IMR-90 (cell line): ENCODE data around the gene IZUMO4. TPM values are rescaled to one million over a fixed set of nuclear protein-coding genes. Genes with fewer than 3 reads are reported as not detected.
A peak's percentile ranks its signal among the peaks of the same experiment; 100 is the strongest.

ENCODE experiments used
- ATAC-seq: fragments of 200-7000 bp; cut with Tn5 transposase; 2 replicates; pipeline ENCODE4 v1.9.1; 2020; ENCODE audit warnings: low read depth, mild to moderate bottlenecking, moderate library complexity
- BruUV-seq: library from RNA; stranded (reverse); fragments of 400-500 nt; replicated peaks from 2 replicates; lab custom pipeline; 2021; lab: Mats Ljungman, UMichigan
- CTCF ChIA-PET: fragments of 300-600 bp; formaldehyde crosslinking; extraction: SDS; loops from one replicate; lab custom pipeline; 2021; ENCODE audit warnings: antibody characterized with exemption; lab: Yijun Ruan, JAX
- POLR2A ChIA-PET: fragments of 300-600 bp; sonication (Branson Sonifier 250); formaldehyde crosslinking; loops from one replicate; lab custom pipeline; 2022; ENCODE audit warnings: antibody characterized with exemption; ENCODE audit not compliant: unreplicated experiment; lab: Charles Lee
- DNase-seq: peaks from one replicate; pipeline ENCODE4 v3.0.0; 2013
- H2AFZ ChIP-seq: replicated peaks from 2 replicates; pipeline ENCODE3; 2013; ENCODE audit warnings: low read length, mild to moderate bottlenecking; ENCODE audit not compliant: poor library complexity
- H2AK5ac ChIP-seq: 2 replicates; pipeline ENCODE4 v1.6.1; 2013; ENCODE audit warnings: low read depth, low read length, inconsistent platforms
- H2AK9ac ChIP-seq: replicated peaks from 2 replicates; pipeline ENCODE3; 2013; ENCODE audit warnings: mild to moderate bottlenecking, low read depth, low read length, moderate library complexity; ENCODE audit not compliant: poor library complexity
- H2BK120ac ChIP-seq: 2 replicates; pipeline ENCODE4 v1.6.1; 2013; ENCODE audit warnings: low read depth, low read length, inconsistent platforms
- H2BK15ac ChIP-seq: 3 replicates; pipeline ENCODE4 v1.6.1; 2013; ENCODE audit warnings: low read depth, low read length, inconsistent platforms
- H2BK20ac ChIP-seq: 2 replicates; pipeline ENCODE4 v1.6.1; 2013; ENCODE audit warnings: low read depth, mild to moderate bottlenecking, inconsistent platforms, low read length, moderate library complexity
- H2BK5ac ChIP-seq: 2 replicates; pipeline ENCODE4 v1.6.1; 2013; ENCODE audit warnings: mild to moderate bottlenecking, low read depth, low read length, inconsistent platforms; ENCODE audit not compliant: poor library complexity, severe bottlenecking
- H3K14ac ChIP-seq: replicated peaks from 2 replicates; pipeline ENCODE4 v1.6.1; 2013; ENCODE audit warnings: low read depth, low read length, inconsistent platforms
- H3K18ac ChIP-seq: 2 replicates; pipeline ENCODE4 v1.6.1; 2013; ENCODE audit warnings: low read depth, low read length, control low read depth
- H3K23ac ChIP-seq: 2 replicates; pipeline ENCODE4 v1.6.1; 2013; ENCODE audit warnings: low read depth, low read length, inconsistent platforms
- H3K27ac ChIP-seq: 2 replicates; pipeline ENCODE4 v1.5.1; 2013; ENCODE audit warnings: mild to moderate bottlenecking, control low read depth, low read length; ENCODE audit not compliant: insufficient read depth
- H3K27me3 ChIP-seq: 2 replicates; pipeline ENCODE4 v1.6.1; 2013; ENCODE audit warnings: low read length; ENCODE audit not compliant: control insufficient read depth, insufficient read depth
- H3K36me3 ChIP-seq: 2 replicates; pipeline ENCODE4 v1.6.1; 2013; ENCODE audit warnings: low read length, mixed read lengths; ENCODE audit not compliant: control insufficient read depth, insufficient read depth
- H3K4ac ChIP-seq: 2 replicates; pipeline ENCODE4 v1.6.1; 2013; ENCODE audit warnings: low read depth, low read length, inconsistent platforms
- H3K4me1 ChIP-seq: 2 replicates; pipeline ENCODE4 v1.6.1; 2013; ENCODE audit warnings: low read length, mixed read lengths; ENCODE audit not compliant: control insufficient read depth, insufficient read depth
- H3K4me2 ChIP-seq: 2 replicates; pipeline ENCODE4 v1.6.1; 2013; ENCODE audit warnings: low read depth, mild to moderate bottlenecking, control low read depth, low read length, moderate library complexity
- H3K4me3 ChIP-seq: 2 replicates; pipeline ENCODE4 v1.5.1; 2013; ENCODE audit warnings: low read depth, mild to moderate bottlenecking, control low read depth, low read length, moderate library complexity; ENCODE audit not compliant: insufficient read depth
- H3K56ac ChIP-seq: 2 replicates; pipeline ENCODE4 v1.6.1; 2013; ENCODE audit warnings: low read length, inconsistent platforms; ENCODE audit not compliant: insufficient read depth; ENCODE audit errors: extremely low read depth
- H3K79me1 ChIP-seq, 2 experiments: 2 replicates each; pipeline ENCODE4 v1.6.1; 2013; ENCODE audit warnings: low read length in 2 of 2, inconsistent platforms in 1 of 2, low read depth in 1 of 2
- H3K9ac ChIP-seq: 2 replicates; pipeline ENCODE4 v1.6.1; 2013; ENCODE audit warnings: low read depth, low read length, control low read depth
- H3K9me1 ChIP-seq: 2 replicates; pipeline ENCODE4 v1.6.1; 2013; ENCODE audit warnings: low read length, inconsistent platforms; ENCODE audit not compliant: insufficient read depth
- H3K9me3 ChIP-seq: 2 replicates; pipeline ENCODE4 v1.6.1; 2013; ENCODE audit warnings: low read length; ENCODE audit not compliant: control insufficient read depth, insufficient read depth
- H4K20me1 ChIP-seq: 2 replicates; pipeline ENCODE4 v1.6.1; 2013; ENCODE audit warnings: low read length, inconsistent platforms; ENCODE audit not compliant: insufficient read depth
- H4K5ac ChIP-seq: 2 replicates; pipeline ENCODE4 v1.6.1; 2013; ENCODE audit warnings: mild to moderate bottlenecking, low read depth, low read length, control low read depth
- H4K8ac ChIP-seq, 2 experiments: 2 replicates each; pipeline ENCODE4 v1.6.1; 2013; ENCODE audit warnings: low read depth in 2 of 2, low read length in 2 of 2, control low read depth in 1 of 2, inconsistent platforms in 1 of 2
- H4K91ac ChIP-seq: 2 replicates; pipeline ENCODE4 v1.6.1; 2013; ENCODE audit warnings: low read depth, low read length, inconsistent platforms; ENCODE audit not compliant: insufficient read depth
- BHLHE40 ChIP-seq: fragments of 150-350 bp; IDR thresholded peaks from 2 replicates; pipeline ENCODE4 v1.6.1; 2016; ENCODE audit warnings: mild to moderate bottlenecking, low read depth, low read length
- CEBPB ChIP-seq: IDR thresholded peaks from 2 replicates; pipeline ENCODE4 v1.6.1; 2012; ENCODE audit warnings: low read depth, low read length, improper control_type of control experiment
- CHD1 ChIP-seq: IDR thresholded peaks from 2 replicates; pipeline ENCODE4 v1.6.1; 2012; ENCODE audit warnings: low read depth, low read length, improper control_type of control experiment
- CTCF ChIP-seq: conservative IDR thresholded peaks from 2 replicates; pipeline ENCODE4 v1.5.1; 2012; ENCODE audit warnings: mild to moderate bottlenecking, low read depth, low read length, improper control_type of control experiment
- ELK1 ChIP-seq: fragments of 150-350 bp; IDR thresholded peaks from 2 replicates; pipeline ENCODE4 v1.6.1; 2016; ENCODE audit warnings: low read depth, mild to moderate bottlenecking, low read length, moderate library complexity, borderline replicate concordance
- MAFK ChIP-seq: IDR thresholded peaks from 2 replicates; pipeline ENCODE4 v1.6.1; 2012; ENCODE audit warnings: low read depth, low read length, improper control_type of control experiment
- MAZ ChIP-seq: IDR thresholded peaks from 2 replicates; pipeline ENCODE4 v1.6.1; 2012; ENCODE audit warnings: low read depth, mild to moderate bottlenecking, low read length, improper control_type of control experiment, moderate library complexity, borderline replicate concordance
- MXI1 ChIP-seq: IDR thresholded peaks from 2 replicates; pipeline ENCODE4 v1.6.1; 2012; ENCODE audit warnings: low read depth, mild to moderate bottlenecking, low read length, moderate library complexity, borderline replicate concordance
- POLR2A ChIP-seq: IDR thresholded peaks from 2 replicates; pipeline ENCODE4 v1.6.1; 2012; ENCODE audit warnings: mild to moderate bottlenecking, low read depth, low read length
- RAD21 ChIP-seq: IDR thresholded peaks from 2 replicates; pipeline ENCODE4 v1.6.1; 2012; ENCODE audit warnings: low read length, improper control_type of control experiment
- RFX5 ChIP-seq: IDR thresholded peaks from 2 replicates; pipeline ENCODE4 v1.8.0; 2012; ENCODE audit warnings: low read depth, mild to moderate bottlenecking, low read length, moderate library complexity
- SMC3 ChIP-seq: fragments of 150-350 bp; IDR thresholded peaks from 2 replicates; pipeline ENCODE4 v1.6.1; 2016; ENCODE audit warnings: low read depth, mild to moderate bottlenecking, antibody characterized with exemption, low read length, moderate library complexity
- USF2 ChIP-seq: fragments of 150-350 bp; IDR thresholded peaks from 2 replicates; pipeline ENCODE4 v1.6.1; 2017; ENCODE audit warnings: mild to moderate bottlenecking, antibody characterized with exemption, low read length, low read depth
- WGBS, 2 experiments: methylation state at CpG; one replicate each; pipeline versions ENCODE4 v1.1.5 to v1.1.7; 2013; ENCODE audit warnings: missing lambda C conversion rate in 2 of 2; ENCODE audit not compliant: insufficient read length in 1 of 2; ENCODE audit errors: extremely low coverage in 2 of 2; 5-methylcytosine and 5-hydroxymethylcytosine counted together
- dilution Hi-C: fragments of 300-500 bp; cut with HindIII; formaldehyde crosslinking; loops from one replicate; pipeline ENCODE4 v1.14.3; 2018; ENCODE audit warnings: low sequenced_read_pairs; ENCODE audit not compliant: unreplicated experiment
- in situ Hi-C: fragments of 300-500 bp; cut with MboI; formaldehyde crosslinking; loops from 3 replicates; pipeline ENCODE4 v1.14.3; 2019; ENCODE audit warnings: low sequenced_read_pairs, inconsistent platforms, mixed read lengths
- intact Hi-C: fragments of 100-400 bp; cut with micrococcal nuclease; formaldehyde crosslinking; loops from 2 replicates; pipeline ENCODE4 v1.10.0; 2022
- polyA plus RNA-seq, 3 experiments: library from polyadenylated mRNA; depleted of rRNA; stranded (reverse); fragments of >200 nt; gene quantifications; 2 replicates each; pipeline ENCODE4 v1.2.3, GENCODE V29; 2012; ENCODE audit warnings: low replicate concordance in 1 of 3
- total RNA-seq: library from RNA; depleted of rRNA; stranded (reverse); fragments of >200 nt; gene quantifications from 2 replicates; pipeline ENCODE4 v1.2.3, GENCODE V29; 2012

IZUMO4 gene
- total and polyA plus RNA-seq, 2 of the 4 experiments (the other 2 are of a cell fraction), result 0.72 to 2.8 TPM

- BruUV-seq, result no TSS peak
- H2AK9ac ChIP-seq, result peak overlapping the region; percentile 50
- no peak overlapping the region for H2BK5ac ChIP-seq
- H3K23ac ChIP-seq, result peak overlapping the region; percentile 42; the same call in 1 of the 2 replicates
- CTCF ChIA-PET, result no interaction called here
- no peak overlapping the region for H3K9ac ChIP-seq
- peak overlapping the region in 1 of 2 experiments; percentile 40; a peak in 1 of 4 replicates for H4K8ac ChIP-seq
- POLR2A ChIA-PET, result no interaction called here
- H2BK120ac ChIP-seq, result peak overlapping the region; percentile 64; the same call in 1 of the 2 replicates
- no peak overlapping the region for H3K4me3 ChIP-seq
- in situ Hi-C loops, result no loop called here
- no peak overlapping the region for H3K14ac ChIP-seq
- no peak overlapping the region for H2BK20ac ChIP-seq
- no peak overlapping the region; the same call in 1 of the 2 replicates for H4K5ac ChIP-seq
- TF ChIP-seq BHLHE40, result no peak
- TF ChIP-seq CTCF, result no peak
- TF ChIP-seq CHD1, result no peak
- no peak for TF ChIP-seq RFX5
- TF ChIP-seq POLR2A, result no peak
- no peak for TF ChIP-seq ELK1
- no peak for TF ChIP-seq MXI1
- no peak for TF ChIP-seq RAD21
- TF ChIP-seq MAZ, result no peak
- TF ChIP-seq USF2, result no peak
- TF ChIP-seq CEBPB, result no peak
- no peak for TF ChIP-seq MAFK
- no peak for TF ChIP-seq SMC3
- H4K91ac ChIP-seq, result no peak overlapping the region
- peaks cover 17% of the 10 kb centered on the region for H4K20me1 ChIP-seq
- H3K4me1 ChIP-seq, result peaks cover 23% of the 10 kb centered on the region
- no peak for ATAC-seq
- H2AK5ac ChIP-seq, result peak overlapping the region; percentile 73
- peaks cover 5% of the 10 kb centered on the region; the same call in 1 of the 2 replicates for H3K36me3 ChIP-seq
- H2BK15ac ChIP-seq, result peak overlapping the region; percentile 83; the same call in 2 of the 3 replicates
- H2AFZ ChIP-seq, result peak overlapping the region; percentile 58
- 0 out of 2 replicates have a peak overlapping the region, but pooled peaks have one; percentile 29 for H3K4ac ChIP-seq
- dilution Hi-C loops, result no loop called here
- no peaks in the 10 kb centered on the region for H3K27me3 ChIP-seq
- H3K9me3 ChIP-seq, result no peaks in the 10 kb centered on the region
- WGBS, 2 experiments, result 65% methylated on average over 4 of the region's 24 CpGs; no CpG with 5 or more reads in 1 of the 2 experiments
- H3K56ac ChIP-seq, result no peak overlapping the region
- no peak overlapping the region for H3K27ac ChIP-seq
- no peak overlapping the region for H3K18ac ChIP-seq
- H3K79me1 ChIP-seq, result peaks cover 5 to 34% of the 10 kb centered on the region in 2 experiments; a peak in 3 of 4 replicates
- intact Hi-C loops, result no loop called here
- DNase-seq, result peak; percentile 23
- H3K9me1 ChIP-seq, result peaks cover 12% of the 10 kb centered on the region
- no peak overlapping the region for H3K4me2 ChIP-seq
These were observed 42.9 kb upstream of the IZUMO4 start for GRCh38 chr19:2053601-2054389.
